Loucy (cell line): ENCODE measurements around the gene IFNE.

Source experiments
- H2AFZ ChIP-seq: fragments of 200-600 bp; sonication (generic); 2 replicates; pipeline ENCODE4 v1.6.0; 2016; ENCODE audit warnings: antibody characterized with exemption, mild to moderate bottlenecking, low read length, moderate library complexity
- H3F3A ChIP-seq: fragments of 200-600 bp; 2 replicates; pipeline ENCODE4 v1.6.0; 2016; ENCODE audit warnings: antibody characterized with exemption, low read depth, mild to moderate bottlenecking
- H3K27me3 ChIP-seq: fragments of 200-600 bp; sonication (generic); 2 replicates; pipeline ENCODE4 v1.6.1; 2014; ENCODE audit warnings: low read length, mild to moderate bottlenecking; ENCODE audit not compliant: insufficient read depth, poor library complexity, severe bottlenecking
- H3K36me3 ChIP-seq: fragments of 200-600 bp; sonication (generic); 2 replicates; pipeline ENCODE4 v1.6.1; 2016; ENCODE audit warnings: low read length; ENCODE audit not compliant: insufficient read depth
- H3K4me1 ChIP-seq: fragments of 200-600 bp; sonication (generic); 2 replicates; pipeline ENCODE4 v1.5.1; 2014; ENCODE audit warnings: low read length, mild to moderate bottlenecking; ENCODE audit not compliant: insufficient read depth, poor library complexity, severe bottlenecking
- H3K4me2 ChIP-seq: fragments of 200-600 bp; sonication (generic); 2 replicates; pipeline ENCODE4 v1.6.0; 2014; ENCODE audit warnings: antibody characterized with exemption, low read length, low read depth, mild to moderate bottlenecking; ENCODE audit not compliant: poor library complexity, severe bottlenecking
- H3K4me3 ChIP-seq: fragments of 200-600 bp; sonication (generic); 2 replicates; pipeline ENCODE4 v1.5.1; 2014; ENCODE audit warnings: low read length, mild to moderate bottlenecking, mixed read lengths; ENCODE audit not compliant: poor library complexity, severe bottlenecking
- H3K79me2 ChIP-seq: fragments of 200-600 bp; sonication (generic); 2 replicates; pipeline ENCODE4 v1.6.1; 2014; ENCODE audit warnings: low read length; ENCODE audit not compliant: insufficient read depth
- H3K9ac ChIP-seq: fragments of 200-600 bp; sonication (generic); 2 replicates; pipeline ENCODE4 v1.6.0; 2014; ENCODE audit warnings: mild to moderate bottlenecking, low read depth, low read length, moderate library complexity; ENCODE audit not compliant: poor library complexity, severe bottlenecking
- H3K9me2 ChIP-seq: fragments of 200-600 bp; sonication (generic); replicated peaks from 2 replicates; pipeline ENCODE4 v1.6.1; 2016; ENCODE audit warnings: low read depth, low read length, mixed read lengths
- H3K9me3 ChIP-seq: fragments of 200-600 bp; sonication (generic); 2 replicates; pipeline ENCODE4 v1.6.1; 2014; ENCODE audit warnings: mild to moderate bottlenecking, antibody characterized with exemption, low read length, low read depth; ENCODE audit not compliant: insufficient read depth
- H4K20me1 ChIP-seq: fragments of 200-600 bp; sonication (generic); 2 replicates; pipeline ENCODE4 v1.6.0; 2014; ENCODE audit warnings: antibody characterized with exemption, low read length, mild to moderate bottlenecking; ENCODE audit not compliant: insufficient read depth, poor library complexity, severe bottlenecking
- EZH2phosphoT487 ChIP-seq: fragments of 200-600 bp; IDR thresholded peaks from 2 replicates; pipeline ENCODE4 v1.6.1; 2018; ENCODE audit warnings: antibody characterized with exemption, mild to moderate bottlenecking, moderate library complexity, borderline replicate concordance
- TF ChIP-seq, protein P1 (sequence below): fragments of 200-600 bp; sonication (generic); conservative IDR thresholded peaks from 2 replicates; pipeline ENCODE4 v1.5.1; 2014; ENCODE audit warnings: mild to moderate bottlenecking, antibody characterized with exemption, low read length

Gene IFNE

GRCh38 chr9:21434202-21435014, 47.7 kb downstream of the IFNE start:
- Histone ChIP-seq H3K4me1 (no peaks in the 10 kb centered on the region), H3K4me2 (no peak overlapping the region), H4K20me1 (no peaks in the 10 kb centered on the region), H3K9ac (no peak overlapping the region), H3K79me2 (no peaks in the 10 kb centered on the region), H3K36me3 (no peaks in the 10 kb centered on the region), H3K9me3 (no peaks in the 10 kb centered on the region), H3F3A (no peaks in the 10 kb centered on the region), H3K4me3 (no peak overlapping the region), H3K9me2 (no peaks in the 10 kb centered on the region), H3K27me3 (no peaks in the 10 kb centered on the region), H2AFZ (no peak overlapping the region)
- TF ChIP-seq, protein P1, sequence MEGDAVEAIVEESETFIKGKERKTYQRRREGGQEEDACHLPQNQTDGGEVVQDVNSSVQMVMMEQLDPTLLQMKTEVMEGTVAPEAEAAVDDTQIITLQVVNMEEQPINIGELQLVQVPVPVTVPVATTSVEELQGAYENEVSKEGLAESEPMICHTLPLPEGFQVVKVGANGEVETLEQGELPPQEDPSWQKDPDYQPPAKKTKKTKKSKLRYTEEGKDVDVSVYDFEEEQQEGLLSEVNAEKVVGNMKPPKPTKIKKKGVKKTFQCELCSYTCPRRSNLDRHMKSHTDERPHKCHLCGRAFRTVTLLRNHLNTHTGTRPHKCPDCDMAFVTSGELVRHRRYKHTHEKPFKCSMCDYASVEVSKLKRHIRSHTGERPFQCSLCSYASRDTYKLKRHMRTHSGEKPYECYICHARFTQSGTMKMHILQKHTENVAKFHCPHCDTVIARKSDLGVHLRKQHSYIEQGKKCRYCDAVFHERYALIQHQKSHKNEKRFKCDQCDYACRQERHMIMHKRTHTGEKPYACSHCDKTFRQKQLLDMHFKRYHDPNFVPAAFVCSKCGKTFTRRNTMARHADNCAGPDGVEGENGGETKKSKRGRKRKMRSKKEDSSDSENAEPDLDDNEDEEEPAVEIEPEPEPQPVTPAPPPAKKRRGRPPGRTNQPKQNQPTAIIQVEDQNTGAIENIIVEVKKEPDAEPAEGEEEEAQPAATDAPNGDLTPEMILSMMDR = peak; percentile 54
- TF ChIP-seq EZH2phosphoT487 = no peak

- Histone ChIP-seq H3K9me3 (no peaks in the 10 kb centered on the region), H3K9ac (no peak overlapping the region), H4K20me1 (no peaks in the 10 kb centered on the region), H3K27me3 (no peaks in the 10 kb centered on the region), H3K36me3 (no peaks in the 10 kb centered on the region), H3K9me2 (no peaks in the 10 kb centered on the region), H3K79me2 (no peaks in the 10 kb centered on the region), H3K4me3 (no peak overlapping the region), H3F3A (no peaks in the 10 kb centered on the region), H2AFZ (no peak overlapping the region), H3K4me1 (no peaks in the 10 kb centered on the region), H3K4me2 (no peak overlapping the region)
- TF ChIP-seq, protein P1 = no peak
- no peak for TF ChIP-seq EZH2phosphoT487
Observed at GRCh38 chr9:21432672-21433425, 49.3 kb downstream of the IFNE start.
